Mammary epithelial cell (primary cell): ENCODE results near the gene SLC30A1.

Experiments
- CTCF ChIP-seq, 2 donors: IDR thresholded peaks in 1 of 2; conservative IDR thresholded peaks in 1 of 2; 2 replicates each; pipeline ENCODE4 v1.5.1; 2011 to 2012; ENCODE audit warnings: inconsistent platforms in 2 of 2, low read length in 2 of 2, mild to moderate bottlenecking in 2 of 2, control low read depth in 1 of 2, low read depth in 1 of 2; ENCODE audit not compliant: insufficient read depth in 1 of 2; ENCODE audit errors: extremely low read depth in 1 of 2
- EZH2 ChIP-seq: IDR thresholded peaks from 2 replicates; pipeline ENCODE4 v1.6.1; 2012; ENCODE audit warnings: low read length, inconsistent platforms, borderline replicate concordance

GRCh38 chr1:211603191-211603701 is 24.3 kb upstream of the SLC30A1 start:
- no peak for TF ChIP-seq CTCF (conservative IDR thresholded peaks at IDR 0.05 in 1 of 2, IDR thresholded peaks at IDR 0.05 in 1 of 2; ENCODE audit: extremely low read depth in 1 of 2, insufficient read depth in 1 of 2, low read depth in 1 of 2, low read length in 2 of 2)
- no peak for TF ChIP-seq EZH2
